HEK293 (cell line): ENCODE measurements around the gene ETNPPL.

Source experiments
- CTCF ChIP-seq: fragments of 450-650 bp; formaldehyde crosslinking; IDR thresholded peaks from 2 replicates; pipeline ENCODE4 v1.5.1; 2016; ENCODE audit warnings: missing biosample characterization, missing genetic modification characterization
- REST ChIP-seq: fragments of 450-650 bp; formaldehyde crosslinking; IDR thresholded peaks from 2 replicates; pipeline ENCODE4 v1.5.1; 2016; ENCODE audit warnings: missing biosample characterization, missing genetic modification characterization
- TCF7L2 ChIP-seq: IDR thresholded peaks from 2 replicates; pipeline ENCODE4 v1.6.1; 2011; ENCODE audit warnings: low read depth, mild to moderate bottlenecking, inconsistent platforms, low read length, moderate library complexity, borderline replicate concordance
- ZNF19 ChIP-seq: fragments of 450-650 bp; formaldehyde crosslinking; IDR thresholded peaks from 2 replicates; pipeline ENCODE4; 2016; ENCODE audit warnings: missing biosample characterization, missing genetic modification characterization, low read depth
- ZNF2 ChIP-seq: fragments of 450-650 bp; formaldehyde crosslinking; IDR thresholded peaks from 2 replicates; pipeline ENCODE4 v1.5.1; 2016; ENCODE audit warnings: missing biosample characterization, missing genetic modification characterization
- ZNF600 ChIP-seq: fragments of 450-650 bp; formaldehyde crosslinking; IDR thresholded peaks from 2 replicates; pipeline ENCODE4 v1.5.1; 2016; ENCODE audit warnings: missing biosample characterization, missing genetic modification characterization
- ZNF639 ChIP-seq: fragments of 450-650 bp; formaldehyde crosslinking; IDR thresholded peaks from 2 replicates; pipeline ENCODE4 v1.5.1; 2016; ENCODE audit warnings: missing biosample characterization, missing genetic modification characterization
- ZNF654 ChIP-seq: fragments of 450-650 bp; formaldehyde crosslinking; IDR thresholded peaks from 2 replicates; pipeline ENCODE4 v1.5.1; 2016; ENCODE audit warnings: low read depth, missing biosample characterization, missing genetic modification characterization
- ZNF701 ChIP-seq: fragments of 450-650 bp; formaldehyde crosslinking; IDR thresholded peaks from 2 replicates; pipeline ENCODE4 v1.5.1; 2016; ENCODE audit warnings: missing biosample characterization, missing genetic modification characterization
- ZSCAN23 ChIP-seq: fragments of 450-650 bp; formaldehyde crosslinking; IDR thresholded peaks from 2 replicates; pipeline ENCODE4 v1.5.1; 2016; ENCODE audit warnings: missing biosample characterization, missing genetic modification characterization
- TF ChIP-seq, protein P1 (sequence below): fragments of 450-650 bp; formaldehyde crosslinking; IDR thresholded peaks from 2 replicates; pipeline ENCODE4 v1.5.1; 2016; ENCODE audit warnings: missing biosample characterization, missing genetic modification characterization
- TF ChIP-seq, protein P2 (sequence below): fragments of 450-650 bp; formaldehyde crosslinking; IDR thresholded peaks from 2 replicates; pipeline ENCODE4 v1.5.1; 2017; ENCODE audit warnings: missing biosample characterization, missing genetic modification characterization

GRCh38 chr4:108725457-108725856 lies 37.4 kb downstream of the ETNPPL start:
- TF ChIP-seq ZNF2 (tag by site-specific recombination) (no peak), TCF7L2 (no peak), CTCF (tag by site-specific recombination) (no peak), REST (no peak), ZNF600 (tag by site-specific recombination) (no peak), ZNF701 (tag by site-specific recombination) (no peak), ZNF639 (tag by site-specific recombination) (no peak), ZSCAN23 (tag by site-specific recombination) (no peak), ZNF19 (tag by site-specific recombination) (no peak), ZNF654 (tag by site-specific recombination) (no peak)
- TF ChIP-seq, protein P1, sequence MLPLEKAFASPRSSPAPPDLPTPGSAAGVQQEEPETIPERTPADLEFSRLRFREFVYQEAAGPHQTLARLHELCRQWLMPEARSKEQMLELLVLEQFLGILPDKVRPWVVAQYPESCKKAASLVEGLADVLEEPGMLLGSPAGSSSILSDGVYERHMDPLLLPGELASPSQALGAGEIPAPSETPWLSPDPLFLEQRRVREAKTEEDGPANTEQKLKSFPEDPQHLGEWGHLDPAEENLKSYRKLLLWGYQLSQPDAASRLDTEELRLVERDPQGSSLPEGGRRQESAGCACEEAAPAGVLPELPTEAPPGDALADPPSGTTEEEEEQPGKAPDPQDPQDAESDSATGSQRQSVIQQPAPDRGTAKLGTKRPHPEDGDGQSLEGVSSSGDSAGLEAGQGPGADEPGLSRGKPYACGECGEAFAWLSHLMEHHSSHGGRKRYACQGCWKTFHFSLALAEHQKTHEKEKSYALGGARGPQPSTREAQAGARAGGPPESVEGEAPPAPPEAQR (tag by site-specific recombination): no peak
- TF ChIP-seq, protein P2, sequence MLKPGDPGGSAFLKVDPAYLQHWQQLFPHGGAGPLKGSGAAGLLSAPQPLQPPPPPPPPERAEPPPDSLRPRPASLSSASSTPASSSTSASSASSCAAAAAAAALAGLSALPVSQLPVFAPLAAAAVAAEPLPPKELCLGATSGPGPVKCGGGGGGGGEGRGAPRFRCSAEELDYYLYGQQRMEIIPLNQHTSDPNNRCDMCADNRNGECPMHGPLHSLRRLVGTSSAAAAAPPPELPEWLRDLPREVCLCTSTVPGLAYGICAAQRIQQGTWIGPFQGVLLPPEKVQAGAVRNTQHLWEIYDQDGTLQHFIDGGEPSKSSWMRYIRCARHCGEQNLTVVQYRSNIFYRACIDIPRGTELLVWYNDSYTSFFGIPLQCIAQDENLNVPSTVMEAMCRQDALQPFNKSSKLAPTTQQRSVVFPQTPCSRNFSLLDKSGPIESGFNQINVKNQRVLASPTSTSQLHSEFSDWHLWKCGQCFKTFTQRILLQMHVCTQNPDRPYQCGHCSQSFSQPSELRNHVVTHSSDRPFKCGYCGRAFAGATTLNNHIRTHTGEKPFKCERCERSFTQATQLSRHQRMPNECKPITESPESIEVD (tag by site-specific recombination): no peak
